ENCODE data around the gene PRKAG2.

PRKAG2 gene

DNA sequence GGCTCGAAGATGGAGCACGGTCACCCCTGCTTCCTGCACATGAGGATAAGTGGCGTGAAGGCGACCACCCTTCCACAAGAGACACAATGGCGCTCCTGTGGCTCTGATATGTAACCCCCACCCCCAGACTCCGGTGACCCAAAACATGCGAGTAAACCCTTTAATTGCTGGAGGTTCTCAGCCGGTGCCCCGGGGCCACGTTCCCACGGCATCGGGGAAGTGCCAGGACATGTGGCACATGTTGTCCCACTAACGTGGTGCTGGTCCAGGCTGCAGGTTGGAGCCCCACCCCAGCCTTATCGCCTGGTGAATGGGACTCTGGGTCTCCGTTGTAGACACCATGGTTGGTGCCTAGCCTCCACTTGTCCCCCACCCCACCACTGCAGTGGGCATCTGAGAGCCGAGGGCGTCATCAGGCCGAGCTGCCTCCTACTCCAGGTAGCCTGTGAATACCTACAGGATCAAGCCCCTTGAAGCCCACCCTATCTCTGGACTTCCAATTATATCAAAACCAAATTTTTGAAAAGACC is 132.8 kb downstream of the PRKAG2 start:
- DNase-seq (ENCODE audit: low read depth), result no peak

DNA sequence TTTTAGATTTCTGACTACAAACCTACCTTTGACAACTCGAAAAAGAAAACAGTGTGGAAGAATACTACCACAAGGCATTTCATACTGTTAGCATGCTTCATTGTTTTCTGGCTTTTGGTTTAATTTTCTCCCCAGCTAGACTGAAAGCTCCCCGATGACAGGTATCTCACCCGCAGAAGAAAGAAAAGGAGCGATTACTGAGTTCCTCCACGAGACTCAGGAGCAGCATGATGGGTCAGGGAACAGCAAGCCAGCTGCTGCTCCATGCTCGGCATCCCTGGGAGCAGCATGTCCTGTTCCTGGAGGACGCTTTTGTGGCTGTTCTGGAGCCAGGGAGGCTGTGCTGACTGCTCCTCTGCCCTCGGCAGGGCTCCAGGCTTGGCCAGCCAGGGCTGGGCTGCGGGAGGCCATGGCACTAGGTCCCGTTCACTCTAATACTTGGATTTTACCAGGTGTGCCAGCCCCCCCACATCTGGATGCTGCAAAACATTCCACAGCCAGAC is 133.4 kb downstream of the PRKAG2 start:
- DNase-seq (ENCODE audit: low read depth), result no peak

DNA sequence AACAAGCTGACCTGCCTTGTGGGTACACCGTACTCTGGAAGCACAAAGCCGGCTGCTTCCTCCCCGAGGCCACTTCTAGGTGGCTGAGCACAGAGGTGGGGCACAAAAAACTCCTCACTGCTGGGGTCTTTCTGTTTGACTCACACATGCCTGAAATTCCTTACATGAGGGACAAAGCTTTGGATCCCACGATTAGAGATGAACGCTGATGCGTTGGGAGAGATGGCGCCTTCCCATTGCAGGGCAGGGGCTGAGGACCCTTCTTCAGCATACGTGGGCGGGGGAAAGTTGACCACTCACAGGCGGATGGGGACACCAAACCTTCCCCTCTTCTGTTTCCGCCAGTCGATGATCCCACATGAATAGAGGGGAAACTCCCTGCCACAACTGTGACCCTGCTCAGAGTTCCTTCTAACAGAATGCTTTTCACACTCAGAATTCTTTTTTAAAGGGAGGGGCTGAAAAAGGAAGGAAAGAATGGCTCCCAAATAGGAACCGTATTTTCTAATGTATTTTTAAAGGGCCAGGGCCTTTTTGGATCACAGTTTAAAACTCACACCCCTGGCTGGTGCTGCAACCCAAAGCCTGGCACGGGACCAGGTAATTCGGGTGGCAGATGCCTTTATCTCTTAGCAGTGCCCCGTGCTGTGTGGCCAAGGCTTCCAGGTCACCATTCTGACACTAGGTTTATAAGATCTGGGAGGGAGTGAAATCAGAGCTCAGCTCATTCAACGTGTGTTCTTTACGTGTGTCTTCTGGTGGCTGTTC is 134.0 kb downstream of the PRKAG2 start:
- DNase-seq (ENCODE audit: low read depth), result no peak

GRCh38 chr7:151741585-151741984 is 135.3 kb downstream of the PRKAG2 start:
- DNase-seq (ENCODE audit: low read depth), result no peak

DNA sequence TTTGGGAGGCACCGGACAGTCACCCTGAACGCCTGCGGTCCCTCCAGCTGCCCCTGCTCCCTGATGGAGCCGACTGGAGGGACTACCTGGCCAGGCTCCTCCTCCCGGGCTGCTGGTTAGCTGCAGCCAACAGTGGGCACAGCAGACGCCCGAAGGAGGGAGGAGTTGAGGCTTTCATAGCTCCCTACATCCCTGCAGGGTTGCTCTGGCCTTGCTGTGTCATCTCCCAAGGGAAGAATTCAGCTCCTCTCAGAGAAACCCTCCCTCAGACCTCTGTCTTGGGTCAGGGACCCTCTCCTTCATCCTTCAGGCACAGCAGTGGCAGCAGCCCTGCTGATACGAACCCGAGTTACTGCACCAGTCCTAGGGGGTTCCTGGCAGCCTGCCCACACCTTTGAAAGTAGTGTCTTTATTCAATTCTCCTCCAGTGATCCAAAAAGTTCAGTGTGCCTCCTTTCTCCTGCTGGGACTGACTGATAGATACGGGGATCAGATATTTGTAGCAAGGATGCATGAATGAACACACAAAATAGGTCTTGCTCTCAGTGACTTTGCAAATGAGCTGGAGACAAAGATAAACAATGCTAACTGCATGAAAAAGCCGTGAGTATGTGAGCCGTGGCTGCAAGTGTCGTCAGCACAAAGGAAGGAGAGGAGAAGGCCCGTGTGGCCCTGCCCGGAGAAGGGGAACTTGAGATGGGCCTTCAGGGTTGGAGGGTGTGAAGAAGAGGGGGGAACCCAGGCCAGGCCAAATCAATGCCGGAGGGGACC is 136.6 kb downstream of the PRKAG2 start:
- no peak for DNase-seq (ENCODE audit: low read depth)

- DNase-seq (ENCODE audit: low read depth), result no peak
Observed at GRCh38 chr7:151738925-151739324, 138.0 kb downstream of the PRKAG2 start.

- peak; percentile 77 for DNase-seq (ENCODE audit: low read depth)
Observed at GRCh38 chr7:151736403-151736909, 140.5 kb downstream of the PRKAG2 start.

DNA sequence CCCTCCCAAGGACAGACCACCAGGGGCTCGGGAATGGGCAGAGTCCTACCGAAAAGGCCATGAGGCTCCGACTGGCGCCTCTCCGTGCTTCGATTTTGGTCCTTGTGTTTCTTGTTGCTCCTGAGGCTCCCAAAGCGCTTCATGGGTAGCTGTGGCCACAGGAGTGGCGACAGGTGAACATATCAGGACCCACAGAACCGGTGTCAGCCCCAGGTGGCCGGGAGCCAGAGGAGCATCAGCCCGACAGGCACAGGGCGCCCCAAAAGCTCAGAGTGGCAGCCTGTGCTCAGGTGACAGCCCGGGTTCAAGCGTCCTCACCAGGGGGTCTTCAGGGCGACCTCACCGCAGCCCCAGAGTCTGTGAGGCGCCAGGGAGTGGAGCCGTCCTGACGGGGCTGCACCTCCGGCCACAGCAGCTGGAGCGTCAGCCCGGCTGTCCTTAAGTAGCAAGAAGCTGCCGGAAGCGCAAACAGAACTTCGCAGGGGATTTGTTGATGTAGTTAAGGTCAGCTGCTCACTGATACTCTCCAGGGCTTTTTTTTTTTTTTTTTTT is 141.0 kb downstream of the PRKAG2 start:
- no peak for DNase-seq (ENCODE audit: low read depth)

- DNase-seq (ENCODE audit: low read depth), result no peak
Observed at GRCh38 chr7:151735186-151735850, 141.6 kb downstream of the PRKAG2 start.

DNA sequence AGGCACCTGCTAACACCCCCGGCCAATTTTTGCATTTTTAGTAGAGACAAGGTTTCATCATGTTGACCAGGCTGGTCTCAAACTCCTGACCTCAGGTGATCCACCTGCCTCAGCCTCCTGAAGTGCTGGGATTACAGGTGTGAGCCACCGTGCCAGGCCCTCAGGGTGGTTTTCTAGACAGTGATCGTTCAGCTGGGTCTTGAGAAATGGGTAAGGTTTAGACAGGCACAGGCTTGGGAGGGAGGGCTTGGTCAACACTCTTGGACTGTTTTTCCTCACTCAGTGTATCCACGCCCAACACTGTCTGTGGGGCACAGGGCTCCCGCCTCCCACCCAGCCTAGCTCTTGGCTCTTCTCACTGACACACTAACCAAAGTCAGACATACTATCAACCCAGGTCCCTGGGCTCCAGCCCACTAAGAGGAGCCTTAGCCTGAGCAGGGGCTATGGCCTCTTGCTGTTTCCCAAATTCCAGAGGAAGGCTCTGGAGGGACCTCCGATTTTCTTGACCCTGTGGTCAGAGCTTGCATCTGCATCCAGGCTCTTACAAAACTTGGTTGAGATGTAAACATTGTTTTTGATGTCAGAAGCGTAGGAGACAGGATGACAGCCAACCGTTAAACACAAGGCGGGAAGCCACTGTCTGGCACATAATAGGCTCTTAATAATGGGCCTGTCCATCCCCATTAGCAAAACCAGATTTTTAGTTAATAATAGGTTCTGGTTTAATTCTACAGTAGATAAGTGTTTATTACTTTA is 143.9 kb downstream of the PRKAG2 start:
- DNase-seq (ENCODE audit: low read depth), result no peak

GRCh38 chr7:151732292-151732691 is 144.6 kb downstream of the PRKAG2 start:
- DNase-seq (ENCODE audit: low read depth), result no peak

DNA sequence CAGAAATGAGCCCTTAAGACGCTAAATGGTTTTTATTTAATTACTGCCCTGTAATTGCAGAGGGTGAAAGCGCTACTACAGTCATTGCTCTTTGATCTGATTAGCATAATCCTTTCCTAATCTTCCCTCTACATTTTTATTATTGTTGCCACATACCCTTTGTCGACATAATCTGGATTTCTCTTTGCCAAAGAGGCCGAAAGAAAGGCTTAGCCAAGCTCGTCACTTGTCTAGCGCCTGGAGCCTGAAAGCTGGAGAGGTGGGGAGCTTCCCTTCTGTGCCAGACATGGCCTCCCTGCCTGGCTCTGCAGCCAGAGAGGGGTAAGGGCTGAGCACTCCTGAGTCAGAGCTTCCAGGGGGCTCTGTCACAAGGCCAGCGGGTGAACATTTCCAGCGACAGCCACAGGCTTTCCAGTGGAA is 145.9 kb downstream of the PRKAG2 start:
- no peak for DNase-seq (ENCODE audit: low read depth)

DNA sequence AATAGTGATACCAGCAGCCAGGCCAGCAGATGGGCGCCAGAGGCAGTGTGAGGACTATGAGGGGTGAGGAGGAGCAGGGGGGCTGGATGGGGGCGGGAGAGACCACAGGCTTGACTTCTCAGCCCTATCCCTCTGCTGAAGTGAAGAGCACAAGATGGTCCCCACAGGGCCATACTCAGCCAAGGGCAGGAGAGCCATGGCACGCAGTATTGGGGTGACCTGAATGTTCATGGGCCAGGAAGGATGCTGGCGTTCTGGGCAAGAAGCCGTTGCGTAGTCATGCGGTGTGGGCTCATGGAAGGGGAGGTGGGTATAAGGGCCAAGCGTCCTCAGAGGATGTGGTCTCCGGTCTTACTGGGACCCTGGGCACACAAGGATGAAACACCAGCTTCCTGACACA is 146.3 kb downstream of the PRKAG2 start:
- DNase-seq (ENCODE audit: low read depth), result no peak

GRCh38 chr7:151729521-151729921 is 147.4 kb downstream of the PRKAG2 start:
- DNase-seq (ENCODE audit: low read depth), result no peak

DNA sequence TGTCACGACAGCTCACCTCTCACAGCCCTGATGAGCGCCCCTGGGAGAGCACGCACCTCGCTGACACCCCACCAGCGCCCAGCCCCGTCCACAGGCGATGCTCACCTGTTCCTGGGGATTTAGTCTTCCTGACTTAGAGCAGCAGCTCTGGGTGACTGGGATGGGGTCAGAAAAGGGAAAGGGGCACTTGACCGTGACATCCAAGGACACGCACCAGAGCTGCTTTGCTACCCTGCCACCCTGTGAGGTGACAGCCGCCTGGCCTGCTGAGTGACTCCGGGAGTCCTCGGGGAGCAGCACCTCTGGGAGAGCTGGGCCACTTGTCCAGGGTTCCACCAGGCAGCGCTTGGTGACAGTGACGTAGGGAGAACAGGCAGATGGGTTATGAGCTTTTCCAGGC is 148.2 kb downstream of the PRKAG2 start:
- no peak for DNase-seq (ENCODE audit: low read depth)

DNA sequence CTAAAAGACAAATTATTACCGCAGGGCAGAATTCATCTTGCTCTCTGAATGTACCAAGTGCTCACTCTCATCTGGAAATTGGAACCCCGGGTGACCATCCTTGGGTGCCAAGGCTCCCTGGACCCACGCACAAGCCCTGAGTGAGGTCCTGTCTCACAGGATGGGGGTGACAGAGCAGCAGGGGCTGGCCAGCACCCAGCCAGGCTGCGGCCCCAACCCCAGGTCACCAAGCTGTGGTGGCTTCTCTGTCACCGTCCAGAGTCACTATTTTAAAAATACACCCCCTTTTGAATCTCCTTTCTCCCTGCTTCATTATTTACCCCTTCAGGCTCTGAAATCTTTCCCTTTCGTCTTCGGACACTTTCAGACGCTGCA is 148.6 kb downstream of the PRKAG2 start:
- no peak for DNase-seq (ENCODE audit: low read depth)

DNA sequence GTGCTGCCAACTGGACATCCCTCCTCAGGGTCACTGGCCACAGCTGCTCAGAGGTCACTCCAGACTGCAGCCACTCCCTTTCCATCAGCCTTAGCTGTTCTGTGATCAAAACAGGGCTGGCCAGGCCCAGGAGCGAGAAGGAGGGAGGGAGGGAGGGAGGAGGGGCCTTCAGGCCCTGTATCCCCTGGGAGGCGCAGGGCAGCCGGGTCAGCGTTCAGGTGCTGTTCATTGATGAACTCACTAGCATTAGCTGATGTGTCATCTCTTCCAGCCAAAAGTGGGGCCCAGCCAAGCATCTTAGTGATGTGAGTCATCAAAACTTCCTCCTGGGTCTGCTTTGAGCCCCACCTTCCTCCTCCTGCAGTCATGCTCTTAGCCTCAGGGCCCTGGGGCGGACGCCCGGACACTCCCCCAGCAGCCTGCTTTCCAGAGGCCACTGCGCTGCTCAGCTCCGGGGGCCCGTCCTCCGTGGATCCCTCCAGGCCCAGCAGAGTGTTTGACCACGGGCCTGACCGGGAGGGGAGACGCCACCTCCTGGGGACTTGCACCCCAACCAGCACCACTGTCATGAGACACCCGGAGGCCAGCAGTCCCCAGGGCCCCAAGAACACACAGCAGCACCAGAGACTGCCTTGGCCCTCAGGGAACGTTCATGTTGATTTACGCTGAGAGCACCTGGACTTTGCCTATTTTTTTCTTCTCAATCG is 149.2 kb downstream of the PRKAG2 start:
- peak; percentile 83 for DNase-seq (ENCODE audit: low read depth)

DNA sequence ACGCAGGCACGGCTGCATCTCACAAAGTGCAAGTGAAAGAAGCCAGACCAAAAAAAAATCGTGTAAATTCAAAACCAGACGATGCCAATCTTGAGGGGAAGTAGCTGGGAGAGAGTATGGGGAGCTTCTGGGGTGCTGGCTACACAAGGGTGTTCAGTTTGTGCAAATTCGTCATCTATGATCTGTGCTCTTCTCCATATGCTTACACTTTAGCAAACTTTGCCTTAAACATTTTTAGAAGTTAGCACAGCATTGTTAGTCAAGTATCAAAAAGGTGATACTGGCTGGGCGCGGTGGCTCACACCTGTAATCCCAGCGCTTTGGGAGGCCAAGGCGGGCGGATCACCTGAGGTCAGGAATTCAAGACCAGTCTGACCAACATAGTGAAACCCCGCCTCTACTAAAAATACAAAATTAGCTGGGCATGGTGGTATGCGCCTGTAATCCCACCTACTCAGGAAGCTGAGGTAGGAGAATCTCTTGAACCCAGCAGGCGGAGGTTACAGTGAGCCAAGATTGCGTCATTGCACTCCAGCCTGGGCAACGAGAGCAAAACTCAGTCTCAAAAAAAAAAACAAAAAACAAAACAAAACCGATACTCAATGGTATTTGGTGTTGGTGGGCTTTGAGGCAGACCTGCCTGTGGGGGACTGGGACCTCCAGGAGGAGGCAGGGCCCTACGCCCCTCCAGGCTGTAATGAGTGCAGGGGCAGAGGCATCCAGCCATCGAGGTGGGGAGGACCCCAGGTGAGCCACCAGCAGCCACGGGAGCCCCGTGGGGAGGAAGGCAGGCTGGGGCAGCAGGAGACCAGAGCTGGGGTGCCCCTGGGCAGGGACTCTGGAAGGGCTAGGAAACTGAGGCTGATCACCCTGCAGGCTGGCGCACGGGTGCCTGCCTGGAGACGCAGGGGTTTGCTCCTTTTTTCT is 150.0 kb downstream of the PRKAG2 start:
- DNase-seq (ENCODE audit: low read depth), result no peak

DNA sequence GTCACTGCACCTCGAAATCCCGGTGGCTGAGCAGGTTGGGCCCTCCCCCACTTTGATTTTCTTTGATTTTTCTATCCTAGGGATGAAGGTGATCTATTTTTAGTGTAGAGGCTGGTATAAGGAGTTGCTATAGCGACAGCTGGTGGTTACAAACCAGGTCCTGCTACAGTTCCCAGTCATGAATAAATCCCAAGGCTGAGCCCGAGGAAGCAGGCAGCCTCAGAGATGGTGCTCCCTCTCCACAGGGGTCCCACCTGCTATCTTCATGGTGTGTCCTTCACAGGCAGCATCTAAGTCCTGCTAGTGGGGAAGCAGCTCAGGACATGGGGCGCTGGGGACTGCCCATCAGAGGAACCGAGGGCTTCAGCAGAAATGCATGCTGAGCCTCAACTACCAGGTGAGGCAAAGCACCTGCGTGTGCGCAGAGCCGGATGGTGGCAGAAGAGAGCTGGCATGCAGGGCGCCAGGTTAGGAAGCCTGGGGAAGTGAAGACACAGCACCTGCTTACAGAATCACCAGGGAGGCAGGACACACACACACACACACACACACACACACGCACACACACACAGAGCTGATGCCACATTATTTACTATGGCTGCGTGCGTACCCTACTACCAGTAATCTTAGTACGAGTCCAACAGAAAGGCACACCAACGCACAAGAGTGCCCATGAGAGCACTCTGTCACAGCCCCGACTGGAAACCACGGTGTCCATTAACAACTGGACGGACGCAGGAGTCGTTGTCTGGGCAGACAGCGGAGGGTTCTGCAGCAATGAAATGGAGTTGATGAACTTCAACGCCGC is 150.9 kb downstream of the PRKAG2 start:
- no peak for DNase-seq (ENCODE audit: low read depth)
